GM10266 (cell line): ENCODE measurements around the gene PTPRK.

Source experiments
- DNase-seq: peaks from one replicate; pipeline ENCODE4 v3.0.0; 2012; ENCODE audit errors: extremely low spot score
- CTCF ChIP-seq: IDR thresholded peaks from 2 replicates; pipeline ENCODE4 v1.5.1; 2012; ENCODE audit warnings: mild to moderate bottlenecking, low read depth; ENCODE audit not compliant: control insufficient read depth, insufficient read depth; ENCODE audit errors: missing control alignments

Gene PTPRK

DNA sequence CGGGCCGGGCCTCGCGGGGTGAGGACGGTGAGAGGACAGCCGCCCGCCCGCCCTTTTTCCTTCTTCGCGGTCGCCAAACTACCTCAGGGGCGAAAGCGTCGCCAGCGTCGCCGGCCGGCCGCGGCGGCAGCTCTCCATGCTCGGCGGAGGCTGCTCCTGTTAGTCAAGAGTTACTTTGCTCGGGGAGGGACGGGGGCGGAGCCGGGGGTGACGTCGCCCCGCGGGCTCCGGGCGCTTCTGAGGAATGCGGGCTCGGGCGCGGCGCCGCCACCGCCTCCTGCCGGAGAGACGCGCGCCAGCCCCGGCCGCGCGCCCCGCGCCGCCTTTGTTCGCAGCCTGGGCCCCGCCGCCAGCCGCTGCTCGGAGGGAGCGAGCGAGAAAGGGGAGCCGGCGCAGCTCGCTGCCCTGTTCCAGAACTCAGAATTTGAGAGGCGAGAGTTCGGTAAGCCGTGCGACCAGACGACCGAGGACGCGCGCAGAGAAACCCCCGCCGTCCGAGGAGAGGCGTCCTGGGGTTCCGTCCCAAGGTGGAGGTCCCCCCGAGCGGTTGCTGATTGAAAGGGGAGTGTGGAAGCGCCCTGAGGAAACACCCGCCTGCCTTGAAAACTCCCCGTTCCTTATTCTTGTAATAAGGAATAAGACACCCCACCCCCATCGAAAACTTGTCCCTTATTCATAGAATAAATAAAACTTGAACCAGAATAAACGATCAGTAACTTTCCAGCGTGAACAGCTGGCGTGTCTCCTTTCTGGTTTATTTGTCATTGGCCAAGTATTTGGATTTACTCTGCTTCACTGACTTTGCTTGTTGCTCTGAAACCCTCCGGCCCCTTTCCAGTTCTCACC, at the start of gene PTPRK:
Gene PTPRK, minus strand, starts transcription at position 164 of the 846 bp plus-strand sequence. CDS start 241 bp downstream, outside the sequence.
- TF ChIP-seq CTCF, result peak; percentile 45
- DNase-seq, result peak; percentile 76

GRCh38 chr6:128567029-128567428, 46.6 kb upstream of the PTPRK start:
- DNase-seq, result no peak
- no peak for TF ChIP-seq CTCF

DNA sequence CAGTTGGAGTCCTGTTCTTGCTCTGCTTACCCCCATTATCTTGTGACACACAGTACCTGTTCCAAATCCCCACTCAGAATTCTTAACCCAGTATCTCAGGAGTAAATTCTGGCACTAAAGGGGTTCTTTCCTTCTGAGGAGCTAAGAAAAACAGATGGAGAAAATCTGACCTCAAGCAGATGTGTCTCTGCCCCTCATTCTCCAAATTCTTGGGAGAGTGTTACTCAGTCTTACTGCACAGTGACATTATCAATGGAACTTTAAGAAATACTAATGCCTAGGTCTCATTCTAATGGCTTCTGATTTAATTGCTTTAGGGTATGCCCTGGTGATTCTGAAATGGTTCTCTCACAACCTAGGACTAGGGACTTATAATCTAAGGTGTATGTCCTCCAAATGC, 40.6 kb upstream of the PTPRK start:
- DNase-seq, result no peak
- TF ChIP-seq CTCF, result no peak

DNA sequence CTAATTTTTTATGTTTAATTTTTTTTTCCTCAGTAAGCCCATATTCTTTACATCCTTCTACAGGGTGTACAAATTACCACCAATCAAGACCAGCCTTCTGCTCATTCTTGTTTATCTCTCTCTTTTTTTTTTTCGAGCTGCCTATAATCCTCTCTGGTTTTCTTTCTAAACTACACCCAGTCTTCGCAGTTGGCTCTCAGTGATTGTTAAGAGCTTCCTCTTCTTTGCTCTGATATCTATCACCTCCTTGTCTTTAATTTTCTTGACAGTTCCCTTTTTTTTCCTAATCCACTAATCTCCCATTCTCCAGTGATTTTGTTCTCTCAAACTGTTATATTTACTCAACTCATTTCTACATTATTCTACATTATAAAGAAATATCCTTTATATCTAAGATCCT, 38.5 kb upstream of the PTPRK start:
- TF ChIP-seq CTCF, result no peak
- DNase-seq, result no peak

- DNase-seq, result no peak
- no peak for TF ChIP-seq CTCF
Observed at GRCh38 chr6:128558021-128558420, 37.6 kb upstream of the PTPRK start.

DNA sequence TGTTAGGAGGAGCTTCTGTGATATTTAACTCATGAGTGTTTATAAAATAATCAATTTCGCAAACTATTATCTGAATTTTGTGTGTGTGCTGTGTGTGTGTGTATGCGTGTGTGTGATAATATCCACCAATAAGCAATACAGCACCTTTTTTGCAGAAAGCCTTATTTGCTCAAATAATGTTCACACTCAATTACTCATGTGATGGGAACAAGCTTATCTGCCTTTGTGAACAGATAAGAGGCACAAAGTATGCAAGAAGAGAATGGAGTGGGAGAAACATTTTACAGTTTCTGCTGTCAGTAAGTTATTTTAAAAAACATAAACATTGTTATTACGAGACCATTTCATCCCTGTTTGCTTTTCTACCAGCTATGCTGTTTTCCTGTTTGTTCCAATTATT, 36.7 kb upstream of the PTPRK start:
- no peak for TF ChIP-seq CTCF
- DNase-seq, result no peak

- TF ChIP-seq CTCF, result no peak
- no peak for DNase-seq
Observed at GRCh38 chr6:128554302-128554701, 33.9 kb upstream of the PTPRK start.
